Endothelial cell of umbilical vein (primary cell): ENCODE data around the gene TENM4. TPM values are rescaled to one million over a fixed set of nuclear protein-coding genes. Genes with fewer than 3 reads are reported as not detected.

Experiments used
- BruUV-seq: library from RNA; stranded (reverse); fragments of 400-500 nt; replicated peaks from 2 replicates; lab custom pipeline; 2021; lab: Mats Ljungman, UMichigan
- CTCF ChIA-PET: fragments of 300-600, 350-600 bp; sonication (Branson Sonifier 250); formaldehyde crosslinking; loops from one replicate; lab custom pipeline; 2021; ENCODE audit warnings: antibody characterized with exemption, inconsistent platforms; lab: Charles Lee
- POLR2A ChIA-PET: fragments of 300-600, 350-600 bp; sonication (Branson Sonifier 250); formaldehyde crosslinking; loops from one replicate; lab custom pipeline; 2021; ENCODE audit warnings: antibody characterized with exemption, inconsistent platforms; lab: Charles Lee
- DNase-seq: peaks from one replicate; pipeline ENCODE4 v3.0.0-alpha.2; 2011; ENCODE audit warnings: low read depth, low spot score
- FAIRE-seq: peaks from 2 replicates; lab custom pipeline; 2011; peaks lifted over from hg19 to GRCh38; lab: Jason Lieb, UNC
- H2AFZ ChIP-seq: 2 replicates; pipeline ENCODE4 v1.6.0; 2012; ENCODE audit warnings: low read depth, low read length, control low read depth, inconsistent platforms
- H3K27ac ChIP-seq: 2 replicates; pipeline ENCODE4 v1.5.1; 2011; ENCODE audit warnings: low read depth, mild to moderate bottlenecking, control low read depth, low read length, moderate library complexity; ENCODE audit not compliant: insufficient read depth
- H3K27me3 ChIP-seq, 2 experiments: 2 replicates each; pipeline versions ENCODE4 v1.6.0 to v1.6.1; 2011; ENCODE audit warnings: low read length in 2 of 2, mixed read lengths in 1 of 2; ENCODE audit not compliant: control insufficient read depth in 2 of 2, insufficient read depth in 2 of 2
- H3K36me3 ChIP-seq, 2 experiments: 2 replicates in 1 of 2; 3 replicates in 1 of 2; pipeline ENCODE4 v1.5.1; 2011; ENCODE audit warnings: low read length in 2 of 2, mild to moderate bottlenecking in 1 of 2, moderate library complexity in 1 of 2; ENCODE audit not compliant: control insufficient read depth in 2 of 2, insufficient read depth in 2 of 2; ENCODE audit errors: extremely low read depth in 1 of 2
- H3K4me1 ChIP-seq: 3 replicates; pipeline ENCODE4 v1.5.1; 2011; ENCODE audit warnings: mild to moderate bottlenecking, low read length; ENCODE audit not compliant: control insufficient read depth, insufficient read depth; ENCODE audit errors: extremely low read depth
- H3K4me2 ChIP-seq: 2 replicates; pipeline ENCODE4 v1.6.1; 2011; ENCODE audit warnings: low read length, control low read depth, mixed read lengths; ENCODE audit not compliant: insufficient read depth
- H3K4me3 ChIP-seq, 3 experiments: fragments of 200-600 bp in 1 of 3; sonication (generic), shearing (Covaris generic) in 1 of 3; replicated peaks in 1 of 3; 2 replicates each; pipeline ENCODE4 v1.5.1; 2011 to 2016; ENCODE audit warnings: control low read depth in 3 of 3, low read length in 3 of 3, mild to moderate bottlenecking in 2 of 3, inconsistent platforms in 1 of 3, low read depth in 1 of 3, moderate library complexity in 1 of 3; ENCODE audit not compliant: insufficient read depth in 1 of 3
- H3K79me2 ChIP-seq: 2 replicates; pipeline ENCODE4 v1.6.0; 2012; ENCODE audit warnings: low read length, inconsistent platforms; ENCODE audit not compliant: control insufficient read depth, insufficient read depth
- H3K9ac ChIP-seq: replicated peaks from 2 replicates; pipeline ENCODE3; 2011; ENCODE audit warnings: low read length, control low read depth; ENCODE audit not compliant: insufficient read depth; ENCODE audit errors: extremely low read depth
- H3K9me1 ChIP-seq: replicated peaks from 3 replicates; pipeline ENCODE4 v1.6.0; 2011; ENCODE audit warnings: mild to moderate bottlenecking, low read length; ENCODE audit not compliant: control insufficient read depth, insufficient read depth; ENCODE audit errors: extremely low read depth
- H3K9me3 ChIP-seq: replicated peaks from 2 replicates; pipeline ENCODE4 v1.5.1; 2012; ENCODE audit warnings: low read length, inconsistent platforms; ENCODE audit not compliant: control insufficient read depth, insufficient read depth
- H4K20me1 ChIP-seq: replicated peaks from 2 replicates; pipeline ENCODE3; 2011; ENCODE audit warnings: mild to moderate bottlenecking, low read length; ENCODE audit not compliant: control insufficient read depth, insufficient read depth; ENCODE audit errors: extremely low read depth
- CTCF ChIP-seq, 2 donors: IDR thresholded peaks; 1 replicate in 1 of 2; 2 replicates in 1 of 2; pipeline ENCODE4 v1.5.1; 2011; ENCODE audit warnings: low read length in 2 of 2, mild to moderate bottlenecking in 2 of 2, moderate library complexity in 2 of 2, control low read depth in 1 of 2, inconsistent platforms in 1 of 2, low read depth in 1 of 2; ENCODE audit not compliant: insufficient read depth in 1 of 2; ENCODE audit errors: extremely low read depth in 1 of 2
- EZH2 ChIP-seq: IDR thresholded peaks from 2 replicates; pipeline ENCODE4 v1.6.1; 2012; ENCODE audit warnings: borderline replicate concordance, low read depth, mild to moderate bottlenecking, moderate library complexity, low read length, inconsistent platforms; ENCODE audit not compliant: severe bottlenecking
- FOS ChIP-seq: IDR thresholded peaks from 2 replicates; pipeline ENCODE4 v1.6.1; 2011; ENCODE audit warnings: mild to moderate bottlenecking, low read length, moderate library complexity, borderline replicate concordance; ENCODE audit not compliant: insufficient read depth
- GATA2 ChIP-seq: IDR thresholded peaks from 2 replicates; pipeline ENCODE4 v1.7.0; 2011; ENCODE audit warnings: low read depth, mild to moderate bottlenecking, moderate library complexity, mixed read lengths, low read length; ENCODE audit not compliant: insufficient read length, insufficient read depth
- JUN ChIP-seq: IDR thresholded peaks from 2 replicates; pipeline ENCODE4 v1.6.1; 2011; ENCODE audit warnings: borderline replicate concordance, low read depth; ENCODE audit not compliant: insufficient read length, insufficient read depth
- MYC ChIP-seq: IDR thresholded peaks from one replicate; pipeline ENCODE4 v1.6.1; 2011; ENCODE audit warnings: mild to moderate bottlenecking, low read depth, low read length
- POLR2A ChIP-seq: IDR thresholded peaks from 2 replicates; pipeline ENCODE4 v1.6.1; 2012; ENCODE audit warnings: low read depth, mild to moderate bottlenecking, control low read depth, low read length
- POLR2AphosphoS5 ChIP-seq: IDR thresholded peaks from 2 replicates; pipeline ENCODE4 v1.6.1; 2012; ENCODE audit warnings: low read depth, mild to moderate bottlenecking, control low read depth, low read length, moderate library complexity; ENCODE audit not compliant: insufficient read depth
- dilution Hi-C: fragments of 300-500 bp; cut with MboI; formaldehyde crosslinking; loops from one replicate; pipeline ENCODE4 v1.15.0; 2019; ENCODE audit warnings: low sequenced_read_pairs; ENCODE audit not compliant: extremely low pct_ligation_motif_present
- intact Hi-C: fragments of 100-400 bp; cut with micrococcal nuclease; formaldehyde crosslinking; loops from one replicate; pipeline ENCODE4 v1.10.0; 2022
- polyA plus RNA-seq, 4 experiments: library from polyadenylated mRNA; depleted of rRNA in 3 of 4; stranded (reverse) in 3 of 4; unstranded in 1 of 4; fragments of >200 nt; gene quantifications; 2 replicates each; pipeline versions ENCODE4 v1.2.1 to v1.2.3, GENCODE V29; 2011 to 2012; ENCODE audit warnings: missing spikeins in 1 of 4
- total RNA-seq: library from RNA; stranded (reverse); gene quantifications from 2 replicates; pipeline ENCODE4 v1.2.3, GENCODE V29; 2021
- TF ChIP-seq, protein P1 (sequence below): IDR thresholded peaks from 2 replicates; pipeline ENCODE4 v1.6.1; 2011; ENCODE audit not compliant: insufficient read depth, insufficient read length

The TENM4 gene
- total and polyA plus RNA-seq, 2 donors (not counting 3 experiments of a cell fraction or from before 2014, with no cell fraction given): 0.06 to 0.27 TPM

DNA sequence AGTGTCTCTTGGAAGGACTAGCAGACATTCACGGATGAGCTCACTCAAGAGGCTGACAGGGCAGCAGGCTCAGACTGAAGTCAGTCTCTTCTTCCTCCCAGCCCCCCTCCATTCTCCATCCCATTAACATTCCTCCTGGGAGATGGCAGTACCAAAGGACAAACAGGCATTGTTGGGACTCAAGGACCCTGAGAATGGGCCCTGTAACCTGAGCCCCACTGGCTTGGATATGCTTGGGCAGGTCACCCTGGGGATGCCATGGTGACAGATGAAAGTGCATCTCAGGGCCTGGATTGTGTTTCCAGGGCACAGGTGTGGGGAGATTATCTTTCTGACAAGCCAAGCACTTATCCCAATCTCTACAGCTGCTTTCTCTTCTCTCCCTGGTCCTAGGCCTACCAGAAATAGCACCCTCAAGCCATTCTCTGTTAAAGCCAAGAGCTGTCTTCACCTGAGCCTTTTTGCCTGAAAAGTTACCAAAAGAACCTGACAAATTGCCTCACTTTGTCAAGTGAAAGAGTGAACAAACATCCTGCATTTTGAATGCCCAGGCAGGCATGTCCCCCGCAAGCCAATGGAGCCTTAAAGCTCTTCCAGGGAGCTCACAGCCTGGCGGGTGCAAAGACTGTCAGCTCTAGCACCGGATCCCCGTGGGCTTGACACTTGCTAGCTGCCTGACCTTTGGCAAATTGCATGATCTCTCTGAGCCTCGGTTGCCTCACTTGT lies 500.2 kb downstream of the TENM4 start:
- no peak overlapping the region for H3K9ac ChIP-seq
- H3K79me2 ChIP-seq: no peaks in the 10 kb centered on the region
- no peaks in the 10 kb centered on the region for H3K36me3 ChIP-seq
- H3K4me2 ChIP-seq: no peak overlapping the region
- BruUV-seq: no TSS peak
- TF ChIP-seq GATA2 (no peak), CTCF (IDR thresholded peaks at IDR 0.05; ENCODE audit: extremely low read depth in 1 of 2, insufficient read depth in 1 of 2, low read depth in 1 of 2, low read length in 2 of 2) (no peak), EZH2 (no peak), POLR2A (no peak), FOS (no peak), POLR2AphosphoS5 (no peak), MYC (no peak), JUN (no peak)
- TF ChIP-seq, protein P1, sequence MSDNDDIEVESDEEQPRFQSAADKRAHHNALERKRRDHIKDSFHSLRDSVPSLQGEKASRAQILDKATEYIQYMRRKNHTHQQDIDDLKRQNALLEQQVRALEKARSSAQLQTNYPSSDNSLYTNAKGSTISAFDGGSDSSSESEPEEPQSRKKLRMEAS: no peak
- dilution Hi-C loops: no loop called here
- H3K4me3 ChIP-seq: no peak overlapping the region
- no peak overlapping the region for H2AFZ ChIP-seq
- FAIRE-seq: no peak
- intact Hi-C loops: no loop called here
- ChIA-PET POLR2A (no interaction called here), CTCF (no interaction called here)
- H3K9me3 ChIP-seq: no peaks in the 10 kb centered on the region
- H4K20me1 ChIP-seq: no peaks in the 10 kb centered on the region
- H3K9me1 ChIP-seq: no peaks in the 10 kb centered on the region
- peaks cover 8 to 9% of the 10 kb centered on the region in 2 experiments for H3K27me3 ChIP-seq
- H3K4me1 ChIP-seq: no peaks in the 10 kb centered on the region
- DNase-seq: no peak
- H3K27ac ChIP-seq: no peak overlapping the region
